NCI-H1436 treated with DMSO at 0.1 percent for 48 hours (cell line): Measurements from ENCODE around the gene LRRN3.

ENCODE experiments used
- DNase-seq: peaks from one replicate; lab custom pipeline; 2025; lab: John Stamatoyannopoulos, UW

The LRRN3 gene

DNA sequence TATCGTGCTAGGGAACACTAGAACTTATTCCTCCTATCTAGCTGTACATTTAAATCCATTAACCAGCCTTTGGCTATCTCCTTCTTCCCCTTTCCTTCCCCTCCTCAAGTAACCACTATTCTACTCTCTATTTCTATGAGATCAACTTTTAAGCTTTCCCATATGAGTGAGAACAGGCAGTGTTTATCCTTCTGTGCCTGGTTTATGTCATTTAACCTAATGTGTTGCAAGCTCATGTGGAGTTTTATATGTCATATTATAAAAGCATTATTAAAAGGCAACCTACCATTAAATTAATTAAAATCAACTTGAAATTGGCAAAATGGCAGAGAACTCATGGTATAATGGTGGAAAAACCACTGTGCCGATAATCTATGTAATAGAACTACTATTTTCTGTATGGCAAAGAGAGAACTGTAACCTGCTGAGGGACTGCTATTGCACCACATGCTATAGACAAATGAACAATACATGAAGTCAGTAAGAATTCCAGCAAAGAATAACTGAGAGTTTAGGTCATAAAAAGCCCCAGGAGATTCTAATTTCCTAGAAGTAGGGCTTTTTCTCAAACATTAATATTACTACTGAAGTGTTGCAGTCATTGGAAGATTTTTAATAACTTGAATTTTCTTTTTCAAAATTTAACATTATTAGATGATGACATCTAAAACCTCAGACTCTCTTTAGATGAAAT lies 81.8 kb downstream of the LRRN3 start:
- no peak for DNase-seq

DNA sequence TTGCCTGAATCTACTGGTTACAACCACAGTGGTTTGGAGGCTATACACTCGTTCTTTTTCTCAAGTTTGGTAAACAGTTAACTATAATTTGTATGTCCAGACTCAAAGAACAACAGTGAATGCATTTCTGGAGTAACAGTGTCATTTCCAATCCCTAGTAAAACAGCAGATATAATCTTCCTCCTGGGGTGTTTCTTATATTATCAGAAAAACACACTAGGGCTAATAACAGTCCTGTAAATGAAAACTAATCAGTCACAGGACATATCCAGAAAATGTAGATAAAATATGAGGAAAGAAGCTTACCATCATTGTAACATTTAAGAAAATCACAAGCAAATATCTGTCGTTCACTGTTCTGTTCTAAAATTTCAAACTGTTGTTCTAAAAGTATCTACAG lies 82.6 kb downstream of the LRRN3 start:
- DNase-seq: no peak

GRCh38 chr7:111173990-111174389 lies 83.1 kb downstream of the LRRN3 start:
- no peak for DNase-seq

DNA sequence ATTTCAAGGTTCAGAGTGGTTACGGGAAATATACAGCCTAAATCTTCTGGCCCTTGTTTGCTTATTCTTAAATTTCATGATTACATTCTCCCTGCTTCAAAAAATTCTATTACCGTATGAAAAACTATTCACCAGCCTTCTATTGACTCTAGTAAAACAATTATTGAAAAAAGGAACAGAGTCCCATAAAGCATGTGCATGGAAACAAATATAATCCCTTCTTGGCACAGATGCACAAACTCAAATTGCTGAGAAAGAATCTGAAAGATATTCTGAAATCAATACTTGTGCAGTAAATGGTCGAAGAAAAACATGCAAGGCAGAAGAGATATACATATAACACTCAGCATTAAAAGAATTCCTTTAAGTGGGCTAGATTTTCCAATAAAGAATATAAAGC lies 83.6 kb downstream of the LRRN3 start:
- DNase-seq: no peak
